H9 (cell line): ENCODE measurements around the gene PODNL1. TPM values are rescaled to one million over a fixed set of nuclear protein-coding genes. Genes with fewer than 3 reads are reported as not detected.

Experiments used
- DNase-seq: peaks from one replicate; pipeline ENCODE4 v3.0.0-alpha.2; 2017
- H2AFZ ChIP-seq: one replicate; pipeline ENCODE4 v1.6.1; 2013; ENCODE audit warnings: mild to moderate bottlenecking, low read length, control low read depth, moderate library complexity
- H2AK5ac ChIP-seq: 2 replicates; pipeline ENCODE4 v1.6.1; 2013; ENCODE audit warnings: low read length, control low read depth, mixed read lengths; ENCODE audit not compliant: insufficient read length
- H2BK120ac ChIP-seq: one replicate; pipeline ENCODE4 v1.6.1; 2013; ENCODE audit warnings: low read depth, mild to moderate bottlenecking, low read length, control low read depth, inconsistent platforms; ENCODE audit not compliant: poor library complexity, severe bottlenecking
- H2BK12ac ChIP-seq: 2 replicates; pipeline ENCODE4 v1.6.1; 2013; ENCODE audit warnings: low read length, control low read depth, mixed read lengths, low read depth; ENCODE audit not compliant: insufficient read length
- H2BK15ac ChIP-seq: 2 replicates; pipeline ENCODE4 v1.6.1; 2013; ENCODE audit warnings: low read depth, low read length, control low read depth
- H2BK20ac ChIP-seq: one replicate; pipeline ENCODE4 v1.6.1; 2013; ENCODE audit warnings: low read depth, mild to moderate bottlenecking, low read length, control low read depth, inconsistent platforms; ENCODE audit not compliant: poor library complexity, severe bottlenecking
- H2BK5ac ChIP-seq: 2 replicates; pipeline ENCODE4 v1.6.1; 2013; ENCODE audit warnings: low read length, control low read depth, mixed read lengths; ENCODE audit not compliant: insufficient read length
- H3K14ac ChIP-seq: 2 replicates; pipeline ENCODE4 v1.6.1; 2013; ENCODE audit warnings: low read length, control low read depth; ENCODE audit not compliant: insufficient read depth
- H3K18ac ChIP-seq: 2 replicates; pipeline ENCODE4 v1.6.1; 2013; ENCODE audit warnings: low read depth, mild to moderate bottlenecking, mixed read lengths, low read length, control low read depth; ENCODE audit not compliant: insufficient read length
- H3K23ac ChIP-seq: 2 replicates; pipeline ENCODE4 v1.6.1; 2013; ENCODE audit warnings: low read length, control low read depth, mixed read lengths, low read depth; ENCODE audit not compliant: insufficient read length
- H3K23me2 ChIP-seq: 2 replicates; pipeline ENCODE4 v1.6.1; 2013; ENCODE audit warnings: low read depth, mild to moderate bottlenecking, mixed read lengths, low read length, control low read depth; ENCODE audit not compliant: insufficient read length, poor library complexity, severe bottlenecking
- H3K27ac ChIP-seq: 2 replicates; pipeline ENCODE4 v1.5.1; 2013; ENCODE audit warnings: low read length, control low read depth, mixed read lengths, low read depth; ENCODE audit not compliant: insufficient read length
- H3K27me3 ChIP-seq: 2 replicates; pipeline ENCODE4 v1.6.1; 2013; ENCODE audit warnings: low read length, control low read depth, inconsistent platforms; ENCODE audit not compliant: insufficient read depth
- H3K4ac ChIP-seq: 2 replicates; pipeline ENCODE4 v1.6.1; 2013; ENCODE audit warnings: low read depth, mild to moderate bottlenecking, control low read depth, inconsistent platforms, low read length, moderate library complexity
- H3K4me1 ChIP-seq: 2 replicates; pipeline ENCODE4 v1.6.1; 2013; ENCODE audit warnings: low read length, control low read depth, inconsistent platforms; ENCODE audit not compliant: insufficient read depth
- H3K4me2 ChIP-seq: 2 replicates; pipeline ENCODE4 v1.6.1; 2013; ENCODE audit warnings: low read length, control low read depth, mixed read lengths; ENCODE audit not compliant: insufficient read length, insufficient read depth
- H3K56ac ChIP-seq: 2 replicates; pipeline ENCODE4 v1.6.1; 2013; ENCODE audit warnings: low read depth, mild to moderate bottlenecking, mixed read lengths, low read length, control low read depth; ENCODE audit not compliant: insufficient read length
- H3K79me1 ChIP-seq: 2 replicates; pipeline ENCODE4 v1.6.1; 2013; ENCODE audit warnings: low read depth, mild to moderate bottlenecking, moderate library complexity, low read length, control low read depth, inconsistent platforms; ENCODE audit not compliant: insufficient read depth, poor library complexity, severe bottlenecking
- H3K79me2 ChIP-seq: 2 replicates; pipeline ENCODE4 v1.6.1; 2013; ENCODE audit warnings: low read length, control low read depth, inconsistent platforms; ENCODE audit not compliant: insufficient read depth
- H3K9ac ChIP-seq: 2 replicates; pipeline ENCODE4 v1.6.1; 2013; ENCODE audit warnings: low read length, control low read depth, mixed read lengths; ENCODE audit not compliant: insufficient read length; ENCODE audit errors: extremely low read depth
- H3K9me3 ChIP-seq: one replicate; pipeline ENCODE4 v1.6.1; 2013; ENCODE audit warnings: low read depth, low read length, inconsistent platforms; ENCODE audit not compliant: control insufficient read depth
- H3T11ph ChIP-seq: one replicate; pipeline ENCODE4 v1.6.1; 2013; ENCODE audit warnings: mild to moderate bottlenecking, low read length, control low read depth, inconsistent platforms
- H4K20me1 ChIP-seq: one replicate; pipeline ENCODE4 v1.6.1; 2013; ENCODE audit not compliant: control insufficient read depth, insufficient read length, insufficient read depth
- H4K5ac ChIP-seq: 2 replicates; pipeline ENCODE4 v1.6.1; 2013; ENCODE audit warnings: low read depth, mild to moderate bottlenecking, mixed read lengths, low read length, control low read depth; ENCODE audit not compliant: insufficient read length
- H4K8ac ChIP-seq: replicated peaks from 2 replicates; pipeline ENCODE4 v1.6.1; 2013; ENCODE audit warnings: low read length, control low read depth, mixed read lengths, low read depth; ENCODE audit not compliant: insufficient read length
- H4K91ac ChIP-seq: 2 replicates; pipeline ENCODE4 v1.6.1; 2013; ENCODE audit warnings: low read depth, mild to moderate bottlenecking, moderate library complexity, mixed read lengths, low read length, control low read depth; ENCODE audit not compliant: insufficient read length
- H3K27ac Mint-ChIP-seq, 3 experiments: 2 replicates in 2 of 3; 3 replicates in 1 of 3; pipeline ENCODE4 v1.8.0; 2020 to 2021; ENCODE audit warnings: mixed read lengths in 3 of 3, mild to moderate bottlenecking in 1 of 3, moderate library complexity in 1 of 3
- H3K27me3 Mint-ChIP-seq: 2 replicates; pipeline ENCODE4 v1.8.0; 2021; ENCODE audit warnings: low read depth, mild to moderate bottlenecking, moderate library complexity, mixed read lengths
- H3K36me3 Mint-ChIP-seq, 3 experiments: 2 replicates in 2 of 3; 3 replicates in 1 of 3; pipeline ENCODE4 v1.8.0; 2020 to 2021; ENCODE audit warnings: low read depth in 3 of 3, mixed read lengths in 3 of 3; ENCODE audit not compliant: insufficient read depth in 1 of 3
- H3K4me1 Mint-ChIP-seq, 2 experiments: 2 replicates each; pipeline ENCODE4 v1.8.0; 2020; ENCODE audit warnings: mixed read lengths in 2 of 2
- H3K4me3 Mint-ChIP-seq, 2 experiments: 2 replicates in 1 of 2; 3 replicates in 1 of 2; pipeline ENCODE4 v1.8.0; 2020 to 2021; ENCODE audit warnings: mild to moderate bottlenecking in 2 of 2, mixed read lengths in 2 of 2, moderate library complexity in 1 of 2
- H3K9me3 Mint-ChIP-seq, 2 experiments: 2 replicates in 1 of 2; 3 replicates in 1 of 2; pipeline ENCODE4 v1.8.0; 2020; ENCODE audit warnings: mild to moderate bottlenecking in 2 of 2, mixed read lengths in 2 of 2, moderate library complexity in 1 of 2
- CTCF ChIP-seq: fragments of 200-600 bp; sonication (generic); conservative IDR thresholded peaks from 3 replicates; pipeline ENCODE4 v1.8.0; 2021; ENCODE audit warnings: antibody characterized with exemption, mild to moderate bottlenecking
- WGBS: extraction: QIAGEN DNeasy Blood & Tissue Kit; methylation state at CpG from one replicate; pipeline ENCODE4 v1.1.7; 2013; ENCODE audit warnings: missing lambda C conversion rate, low lambda C conversion rate, mixed read lengths; ENCODE audit not compliant: insufficient read length; ENCODE audit errors: extremely low coverage; 5-methylcytosine and 5-hydroxymethylcytosine counted together
- total RNA-seq: library from RNA; stranded (reverse); gene quantifications from 2 replicates; pipeline ENCODE4 v1.2.1, GENCODE V29; 2021

Gene PODNL1
- total RNA-seq, 1 experiment from 2014 or later, result 0.68 TPM

GRCh38 chr19:13906910-13907309 is 31.3 kb downstream of the PODNL1 start:
- Histone ChIP-seq H2AFZ (no peak overlapping the region), H3K9ac (no peak overlapping the region), H3K27ac (no peak overlapping the region)

More at GRCh38 chr19:13906910-13907309, 31.3 kb downstream of the PODNL1 start:
- TF ChIP-seq CTCF, result no peak
- H4K8ac ChIP-seq, result no peak overlapping the region
- no peak overlapping the region for H3K56ac ChIP-seq
- H3K79me1 ChIP-seq, result no peaks in the 10 kb centered on the region
- no peak overlapping the region; the same call in 1 of the 2 replicates for H2BK15ac ChIP-seq
- peaks cover 10% of the 10 kb centered on the region for H3K23me2 ChIP-seq
- Mint-ChIP-seq H3K4me1 (peaks cover 9 to 10% of the 10 kb centered on the region in 2 experiments), H3K9me3 (peaks cover 0 to 2% of the 10 kb centered on the region in 2 experiments; a peak in 2 of 5 replicates), H3K27me3 (peaks cover 14% of the 10 kb centered on the region), H3K36me3 (peaks cover 6 to 24% (median 12%) of the 10 kb centered on the region in 3 experiments; a peak in 6 of 7 replicates), H3K27ac (peak overlapping the region in 1 of 3 experiments; percentile 82; a peak in 2 of 7 replicates), H3K4me3 (peak overlapping the region; percentile 81 to 86)
- H3K4ac ChIP-seq, result no peak overlapping the region
- H2BK20ac ChIP-seq, result no peak overlapping the region
- WGBS, result no CpG with 5 or more reads among the region's 5 CpGs
- H4K91ac ChIP-seq, result no peak overlapping the region
- H4K20me1 ChIP-seq, result no peaks in the 10 kb centered on the region
- no peak overlapping the region for H2AK5ac ChIP-seq
- H3K9me3 ChIP-seq, result no peaks in the 10 kb centered on the region
- H4K5ac ChIP-seq, result no peak overlapping the region
- no peak overlapping the region for H3K14ac ChIP-seq
- no peaks in the 10 kb centered on the region for H3K79me2 ChIP-seq
- peak overlapping the region; percentile 80 for H3K4me2 ChIP-seq
- no peak overlapping the region for H2BK120ac ChIP-seq
- no peak for DNase-seq
- no peak overlapping the region for H3K18ac ChIP-seq
- no peak overlapping the region for H3T11ph ChIP-seq
- H3K27me3 ChIP-seq, result no peaks in the 10 kb centered on the region
- no peak overlapping the region for H2BK12ac ChIP-seq
- no peaks in the 10 kb centered on the region for H3K4me1 ChIP-seq
- no peak overlapping the region for H3K23ac ChIP-seq
- no peak overlapping the region for H2BK5ac ChIP-seq
